WERI-Rb-1 (cell line): ENCODE measurements around the gene PLA2G6.
A peak's percentile ranks its signal among the peaks of the same experiment; 100 is the strongest.

ENCODE experiments used
- DNase-seq: peaks from one replicate; pipeline ENCODE4 v3.0.0-alpha.2; 2020
- H3K27ac ChIP-seq: fragments of 250-450 bp; sonication (Bioruptor Pico); 2 replicates; pipeline ENCODE4 v1.5.1; 2020; ENCODE audit warnings: mild to moderate bottlenecking, moderate library complexity
- H3K27me3 ChIP-seq: fragments of 250-450 bp; sonication (Bioruptor Pico); 2 replicates; pipeline ENCODE4 v1.5.1; 2021; ENCODE audit warnings: mild to moderate bottlenecking, low read depth, moderate library complexity; ENCODE audit not compliant: insufficient read depth, severe bottlenecking
- H3K36me3 ChIP-seq: fragments of 250-450 bp; sonication (Bioruptor Pico); 2 replicates; pipeline ENCODE4 v1.5.1; 2020; ENCODE audit warnings: mild to moderate bottlenecking, moderate library complexity
- H3K4me3 ChIP-seq: 2 replicates; pipeline ENCODE4 v1.5.1; 2011; ENCODE audit warnings: low read depth, mild to moderate bottlenecking, control low read depth, low read length
- H3K9me3 ChIP-seq: fragments of 250-450 bp; sonication (Bioruptor Pico); 2 replicates; pipeline ENCODE4 v1.5.1; 2021; ENCODE audit warnings: mild to moderate bottlenecking, moderate library complexity; ENCODE audit not compliant: severe bottlenecking
- TF ChIP-seq, protein P1 (sequence below): IDR thresholded peaks from 2 replicates; pipeline ENCODE4 v1.5.1; 2011; ENCODE audit warnings: low read depth, mild to moderate bottlenecking, control low read depth, inconsistent platforms, low read length

The PLA2G6 gene

DNA sequence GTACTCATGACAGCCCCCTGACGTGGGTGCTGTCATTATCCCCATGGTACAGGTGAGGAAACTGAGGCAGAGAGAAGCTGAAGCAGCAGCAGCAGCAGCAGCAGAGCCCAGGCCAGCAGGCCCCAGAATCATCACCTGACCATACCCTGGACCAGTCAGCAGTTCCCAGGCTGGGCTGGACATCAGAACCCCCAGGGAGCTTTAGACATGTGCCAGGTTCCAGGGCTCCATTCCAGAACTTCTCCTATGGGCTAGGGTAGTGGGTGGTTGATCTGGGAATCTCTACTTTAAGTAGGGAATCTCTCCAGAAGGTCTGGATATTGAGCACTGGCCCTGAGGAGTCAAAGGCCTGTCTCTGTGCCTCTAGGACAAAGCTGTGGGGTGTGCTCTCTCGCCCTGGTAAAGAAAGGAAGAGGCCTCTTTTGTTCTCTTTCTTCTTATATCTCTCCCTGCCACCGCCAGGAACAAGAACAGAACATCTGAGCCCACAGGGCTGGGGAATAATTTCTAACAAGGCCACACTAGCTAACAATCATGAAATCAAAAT is 46.8 kb upstream of the PLA2G6 start:
- TF ChIP-seq, protein P1, sequence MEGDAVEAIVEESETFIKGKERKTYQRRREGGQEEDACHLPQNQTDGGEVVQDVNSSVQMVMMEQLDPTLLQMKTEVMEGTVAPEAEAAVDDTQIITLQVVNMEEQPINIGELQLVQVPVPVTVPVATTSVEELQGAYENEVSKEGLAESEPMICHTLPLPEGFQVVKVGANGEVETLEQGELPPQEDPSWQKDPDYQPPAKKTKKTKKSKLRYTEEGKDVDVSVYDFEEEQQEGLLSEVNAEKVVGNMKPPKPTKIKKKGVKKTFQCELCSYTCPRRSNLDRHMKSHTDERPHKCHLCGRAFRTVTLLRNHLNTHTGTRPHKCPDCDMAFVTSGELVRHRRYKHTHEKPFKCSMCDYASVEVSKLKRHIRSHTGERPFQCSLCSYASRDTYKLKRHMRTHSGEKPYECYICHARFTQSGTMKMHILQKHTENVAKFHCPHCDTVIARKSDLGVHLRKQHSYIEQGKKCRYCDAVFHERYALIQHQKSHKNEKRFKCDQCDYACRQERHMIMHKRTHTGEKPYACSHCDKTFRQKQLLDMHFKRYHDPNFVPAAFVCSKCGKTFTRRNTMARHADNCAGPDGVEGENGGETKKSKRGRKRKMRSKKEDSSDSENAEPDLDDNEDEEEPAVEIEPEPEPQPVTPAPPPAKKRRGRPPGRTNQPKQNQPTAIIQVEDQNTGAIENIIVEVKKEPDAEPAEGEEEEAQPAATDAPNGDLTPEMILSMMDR = no peak
- H3K27me3 ChIP-seq = no peaks in the 10 kb centered on the region
- no peak overlapping the region for H3K27ac ChIP-seq
- no peak for DNase-seq
- no peaks in the 10 kb centered on the region for H3K9me3 ChIP-seq
- H3K4me3 ChIP-seq = no peak overlapping the region
- H3K36me3 ChIP-seq = peaks cover 46% of the 10 kb centered on the region

DNA sequence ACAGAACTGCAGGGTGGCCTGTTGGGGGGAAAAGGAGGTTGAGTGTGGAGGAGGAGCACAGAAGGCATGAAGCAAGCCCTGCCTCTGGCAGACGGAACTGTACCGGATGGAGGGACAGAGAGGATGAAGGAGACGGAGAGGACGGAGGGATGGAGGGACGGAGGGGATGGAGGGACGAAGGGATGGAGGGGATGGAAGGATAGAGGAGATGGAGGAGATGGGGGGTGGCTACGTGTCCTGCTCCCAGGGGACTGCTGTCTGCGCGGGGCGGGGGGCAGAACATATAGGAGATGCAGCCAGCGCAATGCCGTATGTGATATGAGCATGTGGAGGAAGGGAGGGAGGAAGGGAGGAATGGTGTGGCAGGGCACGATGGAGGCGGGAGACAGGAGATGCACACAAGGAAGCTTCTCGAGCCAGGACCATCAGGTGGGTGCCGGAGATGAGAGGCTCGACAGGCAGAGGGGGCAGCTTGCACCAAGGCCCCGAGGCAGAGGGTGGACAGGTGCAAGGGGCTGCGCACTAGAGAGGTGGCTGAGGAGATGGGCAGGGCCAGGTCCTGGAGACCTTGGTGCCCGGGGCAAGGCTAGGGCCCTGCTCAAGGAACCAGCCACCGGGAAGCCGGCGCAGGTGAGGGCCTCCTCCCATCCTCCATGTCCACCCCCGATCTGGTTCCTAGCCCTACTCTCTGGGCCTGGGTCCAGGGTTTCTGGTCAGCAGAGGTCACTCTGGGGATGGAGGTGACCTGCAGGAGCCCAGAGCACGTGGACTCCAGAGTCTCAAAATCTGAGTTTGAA is 45.4 kb upstream of the PLA2G6 start:
- H3K27me3 ChIP-seq = no peaks in the 10 kb centered on the region
- DNase-seq = no peak
- no peak overlapping the region for H3K4me3 ChIP-seq
- peaks cover 46% of the 10 kb centered on the region for H3K36me3 ChIP-seq
- TF ChIP-seq, protein P1 = no peak
- H3K9me3 ChIP-seq = no peaks in the 10 kb centered on the region
- H3K27ac ChIP-seq = no peak overlapping the region

DNA sequence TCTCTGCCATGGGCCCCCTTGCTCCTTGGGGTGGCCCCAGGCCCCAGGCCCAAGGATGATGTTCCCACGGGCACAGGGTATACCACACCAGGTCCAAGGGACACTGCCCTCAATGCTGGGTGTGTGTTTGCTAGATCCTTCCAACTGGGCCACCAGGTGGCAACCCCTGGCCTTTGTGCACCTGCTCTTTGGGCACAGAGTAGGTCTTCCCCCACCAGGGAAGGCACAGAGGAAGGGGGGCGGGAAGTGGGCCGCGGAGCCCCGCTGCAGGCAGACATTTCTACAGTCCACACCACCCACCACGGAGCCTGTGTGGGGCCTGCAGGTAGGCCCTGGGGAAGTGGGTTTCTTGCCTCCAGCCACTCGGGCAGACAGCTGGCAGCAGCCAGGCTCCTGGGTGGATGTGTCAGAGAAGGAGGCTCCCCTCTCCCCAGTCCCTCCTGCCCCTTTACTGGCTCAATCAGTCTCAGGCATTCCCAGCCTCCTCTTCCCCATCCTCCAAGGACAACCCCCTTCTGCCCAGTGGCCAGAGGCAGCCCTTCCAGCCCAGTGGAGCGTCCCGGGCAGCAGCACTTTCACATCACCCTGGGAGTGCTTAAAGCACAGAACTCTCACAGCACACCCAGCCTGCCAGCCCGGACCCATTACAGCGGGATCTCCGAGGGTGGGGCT is 41.8 kb upstream of the PLA2G6 start:
- H3K4me3 ChIP-seq = no peak overlapping the region
- H3K27ac ChIP-seq = no peak overlapping the region
- peaks cover 29% of the 10 kb centered on the region for H3K36me3 ChIP-seq
- no peak for DNase-seq
- TF ChIP-seq, protein P1 = 0 out of 2 replicates have a peak, but pooled peaks have one; percentile 1
- no peaks in the 10 kb centered on the region for H3K27me3 ChIP-seq
- H3K9me3 ChIP-seq = no peaks in the 10 kb centered on the region

DNA sequence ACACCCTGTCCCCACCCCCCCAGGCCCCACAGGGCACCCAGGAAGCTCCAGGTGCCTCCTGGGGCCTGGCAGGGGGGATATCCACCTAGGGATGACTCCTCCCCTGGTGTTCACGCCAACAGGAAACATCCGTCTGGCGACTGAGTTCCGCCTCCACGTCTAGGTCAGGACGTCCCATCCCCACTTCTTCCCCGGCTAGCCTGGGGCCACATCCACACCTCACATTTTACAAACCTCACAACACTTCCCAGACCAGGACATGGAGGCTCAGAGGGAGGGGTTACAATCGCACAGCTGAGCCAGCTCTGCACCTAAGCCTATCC is 41.1 kb upstream of the PLA2G6 start:
- peaks cover 25% of the 10 kb centered on the region for H3K36me3 ChIP-seq
- no peak for DNase-seq
- TF ChIP-seq, protein P1 = no peak
- H3K27me3 ChIP-seq = no peaks in the 10 kb centered on the region
- H3K4me3 ChIP-seq = no peak overlapping the region
- no peak overlapping the region for H3K27ac ChIP-seq
- no peaks in the 10 kb centered on the region for H3K9me3 ChIP-seq

DNA sequence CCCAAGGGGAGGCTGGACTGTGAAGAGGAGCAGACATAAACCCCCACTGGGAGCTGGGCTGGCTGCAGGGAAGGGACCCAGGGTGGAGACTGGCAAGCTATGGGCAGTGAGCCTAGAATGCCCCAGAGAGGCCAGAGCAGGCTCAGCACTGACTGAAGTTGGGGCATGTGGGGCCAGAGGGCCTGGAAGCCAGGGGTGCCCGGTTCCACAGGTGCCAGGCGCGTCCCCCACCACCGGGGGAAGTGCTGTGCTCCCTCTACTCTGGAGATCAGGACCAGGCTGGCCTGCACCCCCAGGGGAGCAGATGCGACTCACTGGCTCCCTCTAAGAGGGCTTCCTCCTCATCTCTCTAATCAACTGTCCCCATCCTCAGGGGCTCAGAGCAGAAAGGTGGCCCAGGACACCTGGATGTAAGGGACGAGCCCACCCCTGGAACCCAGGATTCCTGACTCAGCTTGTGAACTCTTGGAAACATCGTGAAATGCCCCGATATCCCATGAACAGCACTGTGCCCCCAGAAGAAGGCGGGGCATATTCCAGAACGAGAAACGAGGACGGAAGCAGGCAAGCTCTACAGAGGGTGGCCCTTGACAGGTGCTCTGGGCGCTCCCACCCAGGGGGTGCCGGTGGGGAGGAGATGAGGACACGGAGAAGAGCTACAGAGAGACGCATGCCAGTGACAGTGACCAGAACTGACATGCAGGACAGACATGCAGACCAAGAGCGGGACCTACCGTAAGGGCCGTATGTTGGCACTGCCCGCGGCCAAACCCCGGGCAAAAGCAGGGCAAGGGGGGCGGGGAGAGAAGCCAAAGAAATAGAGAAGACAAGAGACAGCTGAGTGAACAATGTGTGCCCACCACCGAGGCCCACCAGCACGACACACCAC is 40.5 kb upstream of the PLA2G6 start:
- Histone ChIP-seq H3K9me3 (no peaks in the 10 kb centered on the region), H3K36me3 (peaks cover 25% of the 10 kb centered on the region), H3K27me3 (no peaks in the 10 kb centered on the region), H3K27ac (no peak overlapping the region), H3K4me3 (no peak overlapping the region)
- DNase-seq = no peak
- TF ChIP-seq, protein P1 = no peak
